Mucosa of rectum (tissue), 2 donors: ENCODE data around the gene ODAD4.

Source experiments
- H3K27ac ChIP-seq, 2 donors: one replicate each; pipeline ENCODE4 v1.7.0; 2013; ENCODE audit warnings: inconsistent platforms in 2 of 2, low read depth in 2 of 2, low read length in 2 of 2
- H3K27me3 ChIP-seq, 2 donors: one replicate each; pipeline ENCODE4 v1.7.0; 2013; ENCODE audit warnings: low read length in 2 of 2; ENCODE audit not compliant: control insufficient read depth in 2 of 2, insufficient read depth in 2 of 2
- H3K36me3 ChIP-seq, 2 donors: one replicate each; pipeline ENCODE4 v1.7.0; 2013; ENCODE audit warnings: low read length in 2 of 2; ENCODE audit not compliant: control insufficient read depth in 2 of 2, insufficient read depth in 2 of 2
- H3K4me1 ChIP-seq, 2 donors: one replicate each; pipeline ENCODE4 v1.7.0; 2013; ENCODE audit warnings: low read length in 2 of 2, mild to moderate bottlenecking in 1 of 2; ENCODE audit not compliant: control insufficient read depth in 2 of 2, insufficient read depth in 2 of 2
- H3K4me3 ChIP-seq, 2 donors: one replicate each; pipeline ENCODE4 v1.7.0; 2013; ENCODE audit warnings: low read length in 2 of 2
- H3K9ac ChIP-seq, 2 donors: one replicate each; pipeline ENCODE4 v1.7.0; 2013; ENCODE audit warnings: low read length in 2 of 2, low read depth in 1 of 2, mild to moderate bottlenecking in 1 of 2
- H3K9me3 ChIP-seq, 2 donors: one replicate each; pipeline ENCODE4 v1.7.0; 2013; ENCODE audit warnings: low read length in 2 of 2; ENCODE audit not compliant: control insufficient read depth in 2 of 2
- donor health status: healthy.
- donor health status: Normal muscosa, but diverticular disease.

The ODAD4 gene

GRCh38 chr17:41967921-41968578 is 37.6 kb downstream of the ODAD4 start:
- Histone ChIP-seq H3K36me3 (peaks cover 26 to 32% of the 10 kb centered on the region in 2 donors), H3K4me1 (peaks cover 12 to 14% of the 10 kb centered on the region in 2 donors), H3K27ac (peak overlapping the region in 1 of 2 donors; percentile 79), H3K9ac (peak overlapping the region in 1 of 2 donors; percentile 88), H3K9me3 (no peaks in the 10 kb centered on the region), H3K27me3 (no peaks in the 10 kb centered on the region), H3K4me3 (peak overlapping the region; percentile 75 to 76)

DNA sequence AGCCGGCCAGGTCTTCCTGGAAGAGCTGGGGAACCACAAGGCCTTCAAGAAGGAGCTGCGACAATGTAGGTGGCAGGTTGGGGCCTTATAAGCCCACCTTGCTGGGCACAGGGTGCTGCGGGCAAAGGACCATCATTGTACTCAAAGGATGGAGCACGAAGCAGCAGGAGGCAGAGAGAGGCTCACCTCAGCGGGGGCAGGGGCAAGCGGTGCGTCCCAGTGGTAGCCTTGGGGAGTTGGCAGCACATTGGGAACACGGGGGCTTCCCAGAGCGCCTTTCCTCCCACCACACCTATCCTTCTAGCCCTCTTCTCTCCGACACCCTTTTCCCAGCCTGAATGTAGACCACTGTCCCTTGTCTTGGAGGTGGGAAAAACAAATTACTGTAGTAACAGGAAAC is 38.3 kb downstream of the ODAD4 start:
- no peak overlapping the region for H3K9ac ChIP-seq
- no peaks in the 10 kb centered on the region for H3K9me3 ChIP-seq
- H3K4me3 ChIP-seq: no peak overlapping the region
- peaks cover 32 to 37% of the 10 kb centered on the region in 2 donors for H3K36me3 ChIP-seq
- no peak overlapping the region for H3K27ac ChIP-seq
- H3K4me1 ChIP-seq: peaks cover 14% of the 10 kb centered on the region in 2 donors
- H3K27me3 ChIP-seq: no peaks in the 10 kb centered on the region

- Histone ChIP-seq H3K27ac (no peak overlapping the region), H3K9ac (no peak overlapping the region), H3K27me3 (no peaks in the 10 kb centered on the region), H3K4me1 (peaks cover 10 to 11% of the 10 kb centered on the region in 2 donors), H3K4me3 (no peak overlapping the region), H3K9me3 (no peaks in the 10 kb centered on the region), H3K36me3 (peaks cover 50 to 60% of the 10 kb centered on the region in 2 donors)
These were observed 40.5 kb downstream of the ODAD4 start for GRCh38 chr17:41970901-41971331.

DNA sequence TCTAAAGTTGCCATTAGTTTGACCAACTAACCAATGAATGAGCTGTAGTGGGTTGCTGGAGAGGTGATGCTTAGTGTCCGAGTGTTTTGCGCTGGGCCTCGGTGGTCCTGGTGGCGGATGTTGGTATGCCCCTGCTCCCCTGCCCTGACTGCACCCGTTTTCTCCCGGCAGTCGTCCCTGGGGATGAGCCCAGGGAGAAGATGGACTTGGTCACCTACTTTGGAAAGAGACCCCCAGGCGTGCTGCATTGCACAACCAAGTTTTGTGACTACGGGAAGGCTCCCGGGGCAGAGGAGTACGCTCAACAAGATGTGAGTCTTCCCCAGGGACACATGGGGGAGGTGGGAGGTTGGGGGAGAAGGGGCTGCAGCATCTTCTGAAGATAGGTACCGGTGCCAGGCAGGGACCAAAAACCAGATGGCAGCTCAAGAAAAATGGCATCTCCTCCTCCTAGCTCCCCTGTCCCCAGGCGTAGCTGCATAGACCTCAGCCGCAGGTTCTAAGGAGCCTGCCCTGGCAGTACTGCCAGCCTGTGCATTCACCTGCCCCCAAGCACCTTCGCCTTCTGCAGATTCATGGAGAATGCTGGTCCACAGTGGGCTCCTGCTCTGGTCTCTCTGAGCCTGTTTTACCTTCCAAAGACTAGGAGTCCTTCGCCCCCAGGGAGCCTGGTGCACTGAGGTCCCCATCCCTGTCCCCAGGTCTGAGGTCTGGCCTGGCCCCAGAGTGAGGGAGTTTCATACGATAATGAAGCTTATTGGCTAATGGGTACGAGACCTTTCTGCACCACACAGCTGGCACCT is 41.5 kb downstream of the ODAD4 start:
- Histone ChIP-seq H3K4me1 (peaks cover 6 to 11% of the 10 kb centered on the region in 2 donors), H3K4me3 (no peak overlapping the region), H3K27ac (no peak overlapping the region), H3K9ac (no peak overlapping the region), H3K9me3 (no peaks in the 10 kb centered on the region), H3K36me3 (peaks cover 59 to 68% of the 10 kb centered on the region in 2 donors), H3K27me3 (no peaks in the 10 kb centered on the region)

- H3K36me3 ChIP-seq: peaks cover 66 to 77% of the 10 kb centered on the region in 2 donors
- no peaks in the 10 kb centered on the region for H3K9me3 ChIP-seq
- H3K4me3 ChIP-seq: no peak overlapping the region
- no peaks in the 10 kb centered on the region for H3K27me3 ChIP-seq
- H3K9ac ChIP-seq: no peak overlapping the region
- H3K4me1 ChIP-seq: peaks cover 6% of the 10 kb centered on the region in 2 donors
- no peak overlapping the region for H3K27ac ChIP-seq
These were observed 42.4 kb downstream of the ODAD4 start for GRCh38 chr17:41972571-41973407.

DNA sequence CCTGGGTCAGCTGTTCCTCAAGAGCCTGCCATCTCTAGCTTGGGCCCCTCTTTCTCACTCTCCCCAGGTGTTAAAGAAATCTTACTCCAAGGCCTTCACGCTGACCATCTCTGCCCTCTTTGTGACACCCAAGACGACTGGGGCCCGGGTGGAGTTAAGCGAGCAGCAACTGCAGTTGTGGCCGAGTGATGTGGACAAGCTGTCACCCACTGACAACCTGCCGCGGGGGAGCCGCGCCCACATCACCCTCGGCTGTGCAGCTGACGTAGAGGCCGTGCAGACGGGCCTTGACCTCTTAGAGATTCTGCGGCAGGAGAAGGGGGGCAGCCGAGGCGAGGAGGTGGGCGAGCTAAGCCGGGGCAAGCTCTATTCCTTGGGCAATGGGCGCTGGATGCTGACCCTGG is 43.0 kb downstream of the ODAD4 start:
- no peaks in the 10 kb centered on the region for H3K9me3 ChIP-seq
- H3K27ac ChIP-seq: peak overlapping the region in 1 of 2 donors; percentile 16
- peaks cover 8 to 11% of the 10 kb centered on the region in 2 donors for H3K4me1 ChIP-seq
- H3K27me3 ChIP-seq: no peaks in the 10 kb centered on the region
- peaks cover 70 to 80% of the 10 kb centered on the region in 2 donors for H3K36me3 ChIP-seq
- H3K9ac ChIP-seq: no peak overlapping the region
- H3K4me3 ChIP-seq: no peak overlapping the region

GRCh38 chr17:41974031-41974430 is 43.6 kb downstream of the ODAD4 start:
- no peaks in the 10 kb centered on the region for H3K9me3 ChIP-seq
- peaks cover 65 to 76% of the 10 kb centered on the region in 2 donors for H3K36me3 ChIP-seq
- H3K27ac ChIP-seq: no peak overlapping the region
- no peaks in the 10 kb centered on the region for H3K27me3 ChIP-seq
- H3K9ac ChIP-seq: no peak overlapping the region
- peaks cover 8 to 11% of the 10 kb centered on the region in 2 donors for H3K4me1 ChIP-seq
- no peak overlapping the region for H3K4me3 ChIP-seq

DNA sequence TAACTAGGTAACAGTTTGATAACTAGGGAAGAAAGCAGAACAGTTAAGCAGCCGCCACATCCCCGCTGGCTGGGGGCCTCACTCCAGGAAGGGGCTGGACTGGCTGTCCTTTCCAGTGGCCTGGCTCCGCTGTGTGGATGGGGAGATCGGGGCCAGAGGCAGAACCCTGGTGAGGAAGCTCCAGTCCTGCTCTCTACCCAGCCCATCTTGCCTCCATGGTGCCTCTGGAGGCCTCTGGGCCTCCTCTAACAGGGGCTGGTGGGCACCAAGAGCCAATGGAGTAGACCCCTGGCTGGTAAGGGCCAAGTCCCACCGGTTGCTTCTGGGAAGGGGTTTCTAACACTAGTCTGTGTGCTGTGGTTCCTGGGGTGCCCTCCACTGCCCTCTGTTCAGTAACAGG is 44.2 kb downstream of the ODAD4 start:
- H3K9me3 ChIP-seq: no peaks in the 10 kb centered on the region
- H3K9ac ChIP-seq: no peak overlapping the region
- no peaks in the 10 kb centered on the region for H3K27me3 ChIP-seq
- H3K27ac ChIP-seq: no peak overlapping the region
- peaks cover 8 to 11% of the 10 kb centered on the region in 2 donors for H3K4me1 ChIP-seq
- H3K4me3 ChIP-seq: no peak overlapping the region
- H3K36me3 ChIP-seq: peaks cover 65 to 74% of the 10 kb centered on the region in 2 donors

DNA sequence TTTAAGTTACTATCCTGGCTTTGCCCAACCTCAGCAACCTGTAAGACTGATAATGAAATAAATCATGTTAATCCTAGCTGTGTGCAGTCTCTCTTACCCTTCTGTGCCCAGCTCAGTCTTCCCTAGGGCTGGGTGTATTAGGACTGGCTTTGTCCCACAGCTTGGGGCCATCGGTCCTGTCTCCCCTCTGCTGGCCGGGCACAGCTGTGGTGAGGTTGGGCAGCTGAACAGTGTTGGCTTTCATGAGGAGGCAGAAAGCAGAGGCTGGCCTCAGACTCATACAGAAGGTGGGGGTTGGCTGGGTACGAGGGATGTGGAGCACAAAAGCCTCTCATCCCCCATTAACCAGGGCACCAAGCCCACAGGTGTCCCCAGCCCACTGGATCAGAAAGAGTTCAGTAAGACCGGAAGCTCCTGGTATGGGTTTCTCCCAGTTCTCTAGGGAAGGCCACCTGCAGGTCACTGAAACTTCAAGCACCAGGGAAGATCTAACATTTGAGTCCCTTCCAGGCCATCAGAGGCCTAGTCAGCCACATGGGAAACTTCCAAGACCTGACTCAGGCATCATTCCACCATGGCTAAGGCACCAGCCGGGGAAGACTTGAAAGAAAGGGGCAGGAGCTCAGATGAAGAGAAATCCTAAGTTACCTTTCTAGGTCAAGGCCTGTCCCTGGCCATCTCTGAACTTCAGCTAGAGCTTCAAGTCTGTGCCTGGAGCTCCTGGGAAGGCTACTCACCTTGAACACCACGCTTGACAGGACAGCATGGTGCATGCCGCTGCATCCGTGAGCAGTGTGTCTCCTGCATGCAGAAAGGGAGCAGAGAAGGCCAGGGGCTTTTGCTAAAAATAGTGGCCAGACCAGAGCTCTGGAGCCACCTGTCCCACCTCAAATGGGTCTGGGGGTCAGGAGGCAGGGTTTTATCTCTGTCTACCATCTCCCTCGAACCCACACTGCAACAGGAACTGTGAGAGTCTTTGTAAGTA is 45.0 kb downstream of the ODAD4 start:
- no peak overlapping the region for H3K9ac ChIP-seq

More for the DNA sequence above, 45.0 kb downstream of the ODAD4 start:
- Histone ChIP-seq H3K27me3 (no peaks in the 10 kb centered on the region), H3K4me3 (no peak overlapping the region), H3K36me3 (peaks cover 68 to 76% of the 10 kb centered on the region in 2 donors), H3K4me1 (peaks cover 8 to 11% of the 10 kb centered on the region in 2 donors), H3K27ac (no peak overlapping the region), H3K9me3 (no peaks in the 10 kb centered on the region)
